ENCODE data around the gene HMG20B.

DNA sequence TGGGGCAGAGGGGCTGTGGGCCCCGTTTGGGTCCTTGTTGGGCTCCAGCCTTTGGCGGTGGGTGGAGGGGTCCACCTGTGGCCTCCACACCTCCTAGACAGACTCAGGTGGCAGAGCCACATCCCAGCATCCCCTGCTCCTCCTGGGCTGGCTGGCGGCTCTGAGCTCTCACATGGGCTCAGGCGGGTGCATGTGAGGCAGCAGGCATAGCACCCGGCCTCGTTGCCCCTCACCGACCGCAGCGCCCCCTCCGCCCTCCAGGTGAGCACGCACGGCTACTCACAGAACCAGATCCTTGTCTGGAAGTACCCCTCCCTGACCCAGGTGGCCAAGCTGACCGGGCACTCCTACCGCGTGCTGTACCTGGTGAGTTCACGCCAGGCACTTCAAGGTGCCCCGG is 39.7 kb upstream of the HMG20B start:
- TF ChIP-seq, protein P1, sequence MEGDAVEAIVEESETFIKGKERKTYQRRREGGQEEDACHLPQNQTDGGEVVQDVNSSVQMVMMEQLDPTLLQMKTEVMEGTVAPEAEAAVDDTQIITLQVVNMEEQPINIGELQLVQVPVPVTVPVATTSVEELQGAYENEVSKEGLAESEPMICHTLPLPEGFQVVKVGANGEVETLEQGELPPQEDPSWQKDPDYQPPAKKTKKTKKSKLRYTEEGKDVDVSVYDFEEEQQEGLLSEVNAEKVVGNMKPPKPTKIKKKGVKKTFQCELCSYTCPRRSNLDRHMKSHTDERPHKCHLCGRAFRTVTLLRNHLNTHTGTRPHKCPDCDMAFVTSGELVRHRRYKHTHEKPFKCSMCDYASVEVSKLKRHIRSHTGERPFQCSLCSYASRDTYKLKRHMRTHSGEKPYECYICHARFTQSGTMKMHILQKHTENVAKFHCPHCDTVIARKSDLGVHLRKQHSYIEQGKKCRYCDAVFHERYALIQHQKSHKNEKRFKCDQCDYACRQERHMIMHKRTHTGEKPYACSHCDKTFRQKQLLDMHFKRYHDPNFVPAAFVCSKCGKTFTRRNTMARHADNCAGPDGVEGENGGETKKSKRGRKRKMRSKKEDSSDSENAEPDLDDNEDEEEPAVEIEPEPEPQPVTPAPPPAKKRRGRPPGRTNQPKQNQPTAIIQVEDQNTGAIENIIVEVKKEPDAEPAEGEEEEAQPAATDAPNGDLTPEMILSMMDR (IDR thresholded peaks at IDR 0.05): no peak
- TF ChIP-seq POLR2A (IDR thresholded peaks at IDR 0.05): no peak

All from vagina (tissue), 2 donors.